ENCODE results near the gene MLLT6.

DNA sequence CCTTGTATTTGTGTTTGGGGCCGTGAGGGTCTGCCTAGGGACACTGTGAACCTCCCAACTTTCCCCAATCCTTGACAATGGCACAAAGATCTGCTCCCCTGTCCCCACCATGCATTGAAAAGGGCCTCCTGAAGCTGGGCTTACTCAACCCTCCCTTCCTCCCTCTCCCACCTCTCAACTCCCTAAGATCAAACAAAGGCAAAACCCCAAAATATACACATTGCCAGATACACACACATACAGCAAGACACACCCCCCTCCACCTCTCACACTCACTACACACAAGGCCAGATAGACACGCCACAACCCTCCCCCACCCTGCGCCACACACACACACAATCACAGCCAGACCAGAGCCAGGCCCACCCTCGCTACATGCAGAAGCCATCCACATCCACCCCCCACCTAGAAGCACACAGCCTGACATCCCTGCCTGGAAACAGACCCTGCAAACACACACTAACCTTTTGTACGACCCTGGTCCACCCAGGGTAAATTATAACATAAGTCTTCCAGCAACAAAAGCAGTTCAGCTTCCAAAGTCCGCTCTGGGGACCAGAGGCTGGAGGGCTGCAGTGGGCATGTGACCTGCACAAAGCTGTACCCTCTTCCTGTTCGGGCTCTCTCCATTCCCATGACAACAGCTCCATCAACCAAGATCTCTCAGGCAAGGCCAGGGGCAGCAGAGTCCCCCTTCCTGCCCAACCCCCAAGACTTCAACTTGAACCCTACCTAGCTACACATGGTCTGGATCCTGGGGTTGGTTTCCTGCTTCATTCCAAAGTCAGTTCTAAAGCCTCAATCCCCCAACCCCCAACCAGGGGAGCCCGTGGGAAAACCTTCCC, 41.2 kb downstream of the MLLT6 start:
- TF ChIP-seq, protein P1, sequence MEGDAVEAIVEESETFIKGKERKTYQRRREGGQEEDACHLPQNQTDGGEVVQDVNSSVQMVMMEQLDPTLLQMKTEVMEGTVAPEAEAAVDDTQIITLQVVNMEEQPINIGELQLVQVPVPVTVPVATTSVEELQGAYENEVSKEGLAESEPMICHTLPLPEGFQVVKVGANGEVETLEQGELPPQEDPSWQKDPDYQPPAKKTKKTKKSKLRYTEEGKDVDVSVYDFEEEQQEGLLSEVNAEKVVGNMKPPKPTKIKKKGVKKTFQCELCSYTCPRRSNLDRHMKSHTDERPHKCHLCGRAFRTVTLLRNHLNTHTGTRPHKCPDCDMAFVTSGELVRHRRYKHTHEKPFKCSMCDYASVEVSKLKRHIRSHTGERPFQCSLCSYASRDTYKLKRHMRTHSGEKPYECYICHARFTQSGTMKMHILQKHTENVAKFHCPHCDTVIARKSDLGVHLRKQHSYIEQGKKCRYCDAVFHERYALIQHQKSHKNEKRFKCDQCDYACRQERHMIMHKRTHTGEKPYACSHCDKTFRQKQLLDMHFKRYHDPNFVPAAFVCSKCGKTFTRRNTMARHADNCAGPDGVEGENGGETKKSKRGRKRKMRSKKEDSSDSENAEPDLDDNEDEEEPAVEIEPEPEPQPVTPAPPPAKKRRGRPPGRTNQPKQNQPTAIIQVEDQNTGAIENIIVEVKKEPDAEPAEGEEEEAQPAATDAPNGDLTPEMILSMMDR (IDR thresholded peaks at IDR 0.05) = no peak
- TF ChIP-seq POLR2A (IDR thresholded peaks at IDR 0.05) = no peak
